GM12878 (cell line): ENCODE results near the gene FOXRED2. TPM values are rescaled to one million over a fixed set of nuclear protein-coding genes. Genes with fewer than 3 reads are reported as not detected.
A peak's percentile ranks its signal among the peaks of the same experiment; 100 is the strongest.

Experiments
- FOXK2 ChIP-seq: fragments of 450-650 bp; IDR thresholded peaks from 2 replicates; pipeline ENCODE4 v1.6.1; 2017; ENCODE audit warnings: mild to moderate bottlenecking, moderate library complexity
- HDAC2 ChIP-seq: fragments of 200-600 bp; sonication (generic); IDR thresholded peaks from 2 replicates; pipeline ENCODE4 v1.6.1; 2017
- MTA3 ChIP-seq: IDR thresholded peaks from 2 replicates; pipeline ENCODE4 v1.6.1; 2012; ENCODE audit warnings: low read length, inconsistent platforms, borderline replicate concordance
- NFXL1 ChIP-seq: fragments of 450-650 bp; IDR thresholded peaks from 2 replicates; pipeline ENCODE4 v1.6.1; 2017; ENCODE audit warnings: antibody characterized with exemption, mild to moderate bottlenecking, borderline replicate concordance
- NR2C1 ChIP-seq: fragments of 450-650 bp; IDR thresholded peaks from 2 replicates; pipeline ENCODE4 v1.6.1; 2017; ENCODE audit warnings: antibody characterized with exemption, mild to moderate bottlenecking, moderate library complexity
- RAD21 ChIP-seq: IDR thresholded peaks from 2 replicates; pipeline ENCODE4 v1.6.1; 2011; ENCODE audit warnings: mild to moderate bottlenecking, low read depth, low read length, moderate library complexity; ENCODE audit not compliant: insufficient read depth
- SIX5 ChIP-seq: IDR thresholded peaks from 2 replicates; pipeline ENCODE4 v1.6.1; 2011; ENCODE audit warnings: mild to moderate bottlenecking, low read depth, low read length, moderate library complexity; ENCODE audit not compliant: severe bottlenecking
- SUPT20H ChIP-seq: IDR thresholded peaks from 2 replicates; pipeline ENCODE4 v1.6.1; 2011; ENCODE audit warnings: low read depth, mild to moderate bottlenecking, low read length, moderate library complexity, borderline replicate concordance; ENCODE audit not compliant: control insufficient read depth
- SUZ12 ChIP-seq: fragments of 200-600 bp; sonication (generic); IDR thresholded peaks from one replicate; pipeline ENCODE4 v1.6.1; 2018; ENCODE audit warnings: antibody characterized with exemption, mild to moderate bottlenecking; ENCODE audit not compliant: unreplicated experiment
- TAF1 ChIP-seq: IDR thresholded peaks from 2 replicates; pipeline ENCODE4 v1.6.1; 2011; ENCODE audit warnings: mild to moderate bottlenecking, low read depth, low read length, borderline replicate concordance
- ZBTB11 ChIP-seq: fragments of 450-650 bp; formaldehyde crosslinking; IDR thresholded peaks from 2 replicates; pipeline ENCODE4 v1.5.0; 2022; ENCODE audit warnings: mild to moderate bottlenecking, missing genetic modification characterization
- polyA plus RNA-seq, 11 experiments: library from polyadenylated mRNA; depleted of rRNA in 4 of 11; unstranded in 6 of 11; stranded (reverse) in 5 of 11; fragments of >200 nt; fragmentation: Nextera tagmentation in 4 of 11; fragmentation: Illumina TruSeq in 1 of 11; extraction: Ambion mirVana in 4 of 11; extraction: Trizol in 1 of 11; gene quantifications; 1 replicate in 1 of 11; 2 replicates in 10 of 11; pipeline versions ENCODE4 v1.2.1 to v1.2.3, GENCODE V29; 2011 to 2016; ENCODE audit warnings: inconsistent platforms in 2 of 11, missing spikeins in 2 of 11, low read depth in 1 of 11
- total RNA-seq, 4 experiments: library from RNA; depleted of rRNA in 3 of 4; stranded (reverse); fragments of >200 nt in 3 of 4; fragmentation: Illumina TruSeq in 1 of 4; extraction: Trizol in 1 of 4; gene quantifications; 2 replicates each; pipeline versions ENCODE4 v1.2.1 to v1.2.3, GENCODE V29; 2013 to 2021
- TF ChIP-seq, protein P1 (sequence below): fragments of 450-650 bp; formaldehyde crosslinking; IDR thresholded peaks from 2 replicates; pipeline ENCODE4 v1.4.0; 2020; ENCODE audit warnings: mild to moderate bottlenecking, moderate library complexity
- TF ChIP-seq, protein P2 (sequence below): fragments of 450-650 bp; IDR thresholded peaks from 2 replicates; pipeline ENCODE4 v1.6.1; 2017; ENCODE audit warnings: antibody characterized with exemption, mild to moderate bottlenecking, moderate library complexity
- TF ChIP-seq, protein P3 (sequence below): fragments of 450-650 bp; IDR thresholded peaks from 2 replicates; pipeline ENCODE4 v1.6.1; 2017; ENCODE audit warnings: mild to moderate bottlenecking, low read depth, inconsistent platforms; ENCODE audit not compliant: poor library complexity, severe bottlenecking
- TF ChIP-seq, protein P4 (sequence below): IDR thresholded peaks from 2 replicates; pipeline ENCODE4 v1.6.1; 2011; ENCODE audit warnings: low read depth, mild to moderate bottlenecking, low read length, moderate library complexity, borderline replicate concordance; ENCODE audit errors: extremely low read depth

The FOXRED2 gene
- total and polyA plus RNA-seq, 10 of the 15 experiments (the other 5 are each of a cell fraction or from before 2014, with no cell fraction given): 1.8 to 28.8 (median 7.6) TPM

DNA sequence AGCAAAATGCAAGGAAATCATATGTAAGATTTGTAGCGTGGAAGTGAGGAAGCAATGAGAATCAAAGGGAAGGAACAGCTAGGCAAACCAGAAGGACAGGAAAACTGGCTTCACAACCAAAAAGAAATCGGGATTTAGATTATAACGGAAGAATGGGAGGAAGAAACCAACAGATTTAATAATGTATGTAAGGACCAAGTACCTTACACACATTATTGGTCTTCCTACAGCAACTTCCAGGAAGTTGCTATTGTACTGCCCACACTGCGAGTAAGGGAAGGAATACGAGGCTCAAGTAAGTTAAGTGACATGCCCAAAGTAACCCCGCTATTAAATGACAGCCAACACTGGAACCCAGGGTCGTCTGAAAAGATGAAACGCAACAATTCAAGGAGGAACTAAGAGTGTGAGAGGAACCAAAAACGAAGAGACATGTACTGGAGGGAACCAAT lies 25.9 kb downstream of the FOXRED2 start (continued):
- TF ChIP-seq, protein P1, sequence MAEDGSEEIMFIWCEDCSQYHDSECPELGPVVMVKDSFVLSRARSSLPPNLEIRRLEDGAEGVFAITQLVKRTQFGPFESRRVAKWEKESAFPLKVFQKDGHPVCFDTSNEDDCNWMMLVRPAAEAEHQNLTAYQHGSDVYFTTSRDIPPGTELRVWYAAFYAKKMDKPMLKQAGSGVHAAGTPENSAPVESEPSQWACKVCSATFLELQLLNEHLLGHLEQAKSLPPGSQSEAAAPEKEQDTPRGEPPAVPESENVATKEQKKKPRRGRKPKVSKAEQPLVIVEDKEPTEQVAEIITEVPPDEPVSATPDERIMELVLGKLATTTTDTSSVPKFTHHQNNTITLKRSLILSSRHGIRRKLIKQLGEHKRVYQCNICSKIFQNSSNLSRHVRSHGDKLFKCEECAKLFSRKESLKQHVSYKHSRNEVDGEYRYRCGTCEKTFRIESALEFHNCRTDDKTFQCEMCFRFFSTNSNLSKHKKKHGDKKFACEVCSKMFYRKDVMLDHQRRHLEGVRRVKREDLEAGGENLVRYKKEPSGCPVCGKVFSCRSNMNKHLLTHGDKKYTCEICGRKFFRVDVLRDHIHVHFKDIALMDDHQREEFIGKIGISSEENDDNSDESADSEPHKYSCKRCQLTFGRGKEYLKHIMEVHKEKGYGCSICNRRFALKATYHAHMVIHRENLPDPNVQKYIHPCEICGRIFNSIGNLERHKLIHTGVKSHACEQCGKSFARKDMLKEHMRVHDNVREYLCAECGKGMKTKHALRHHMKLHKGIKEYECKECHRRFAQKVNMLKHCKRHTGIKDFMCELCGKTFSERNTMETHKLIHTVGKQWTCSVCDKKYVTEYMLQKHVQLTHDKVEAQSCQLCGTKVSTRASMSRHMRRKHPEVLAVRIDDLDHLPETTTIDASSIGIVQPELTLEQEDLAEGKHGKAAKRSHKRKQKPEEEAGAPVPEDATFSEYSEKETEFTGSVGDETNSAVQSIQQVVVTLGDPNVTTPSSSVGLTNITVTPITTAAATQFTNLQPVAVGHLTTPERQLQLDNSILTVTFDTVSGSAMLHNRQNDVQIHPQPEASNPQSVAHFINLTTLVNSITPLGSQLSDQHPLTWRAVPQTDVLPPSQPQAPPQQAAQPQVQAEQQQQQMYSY (CRISPR knock-in tag): no peak
- TF ChIP-seq, protein P2, sequence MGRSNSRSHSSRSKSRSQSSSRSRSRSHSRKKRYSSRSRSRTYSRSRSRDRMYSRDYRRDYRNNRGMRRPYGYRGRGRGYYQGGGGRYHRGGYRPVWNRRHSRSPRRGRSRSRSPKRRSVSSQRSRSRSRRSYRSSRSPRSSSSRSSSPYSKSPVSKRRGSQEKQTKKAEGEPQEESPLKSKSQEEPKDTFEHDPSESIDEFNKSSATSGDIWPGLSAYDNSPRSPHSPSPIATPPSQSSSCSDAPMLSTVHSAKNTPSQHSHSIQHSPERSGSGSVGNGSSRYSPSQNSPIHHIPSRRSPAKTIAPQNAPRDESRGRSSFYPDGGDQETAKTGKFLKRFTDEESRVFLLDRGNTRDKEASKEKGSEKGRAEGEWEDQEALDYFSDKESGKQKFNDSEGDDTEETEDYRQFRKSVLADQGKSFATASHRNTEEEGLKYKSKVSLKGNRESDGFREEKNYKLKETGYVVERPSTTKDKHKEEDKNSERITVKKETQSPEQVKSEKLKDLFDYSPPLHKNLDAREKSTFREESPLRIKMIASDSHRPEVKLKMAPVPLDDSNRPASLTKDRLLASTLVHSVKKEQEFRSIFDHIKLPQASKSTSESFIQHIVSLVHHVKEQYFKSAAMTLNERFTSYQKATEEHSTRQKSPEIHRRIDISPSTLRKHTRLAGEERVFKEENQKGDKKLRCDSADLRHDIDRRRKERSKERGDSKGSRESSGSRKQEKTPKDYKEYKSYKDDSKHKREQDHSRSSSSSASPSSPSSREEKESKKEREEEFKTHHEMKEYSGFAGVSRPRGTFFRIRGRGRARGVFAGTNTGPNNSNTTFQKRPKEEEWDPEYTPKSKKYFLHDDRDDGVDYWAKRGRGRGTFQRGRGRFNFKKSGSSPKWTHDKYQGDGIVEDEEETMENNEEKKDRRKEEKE: no peak
- TF ChIP-seq RAD21 (no peak), FOXK2 (0 out of 2 replicates have a peak, but pooled peaks have one; percentile 20), SIX5 (peak; percentile 51), MTA3 (peak; percentile 83; the same call in 1 of the 2 replicates), TAF1 (peak; percentile 85; the same call in 1 of the 2 replicates), SUPT20H (no peak), HDAC2 (no peak), SUZ12 (no peak), NFXL1 (no peak), NR2C1 (peak; percentile 37; the same call in 1 of the 2 replicates), ZBTB11 (CRISPR knock-in tag) (peak; percentile 90)
- TF ChIP-seq, protein P3, sequence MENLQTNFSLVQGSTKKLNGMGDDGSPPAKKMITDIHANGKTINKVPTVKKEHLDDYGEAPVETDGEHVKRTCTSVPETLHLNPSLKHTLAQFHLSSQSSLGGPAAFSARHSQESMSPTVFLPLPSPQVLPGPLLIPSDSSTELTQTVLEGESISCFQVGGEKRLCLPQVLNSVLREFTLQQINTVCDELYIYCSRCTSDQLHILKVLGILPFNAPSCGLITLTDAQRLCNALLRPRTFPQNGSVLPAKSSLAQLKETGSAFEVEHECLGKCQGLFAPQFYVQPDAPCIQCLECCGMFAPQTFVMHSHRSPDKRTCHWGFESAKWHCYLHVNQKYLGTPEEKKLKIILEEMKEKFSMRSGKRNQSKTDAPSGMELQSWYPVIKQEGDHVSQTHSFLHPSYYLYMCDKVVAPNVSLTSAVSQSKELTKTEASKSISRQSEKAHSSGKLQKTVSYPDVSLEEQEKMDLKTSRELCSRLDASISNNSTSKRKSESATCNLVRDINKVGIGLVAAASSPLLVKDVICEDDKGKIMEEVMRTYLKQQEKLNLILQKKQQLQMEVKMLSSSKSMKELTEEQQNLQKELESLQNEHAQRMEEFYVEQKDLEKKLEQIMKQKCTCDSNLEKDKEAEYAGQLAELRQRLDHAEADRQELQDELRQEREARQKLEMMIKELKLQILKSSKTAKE: no peak
- TF ChIP-seq, protein P4, sequence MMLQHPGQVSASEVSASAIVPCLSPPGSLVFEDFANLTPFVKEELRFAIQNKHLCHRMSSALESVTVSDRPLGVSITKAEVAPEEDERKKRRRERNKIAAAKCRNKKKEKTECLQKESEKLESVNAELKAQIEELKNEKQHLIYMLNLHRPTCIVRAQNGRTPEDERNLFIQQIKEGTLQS: no peak
